Effector CD8-positive, alpha-beta T cell (primary cell): ENCODE measurements around the gene CAMK2N1.
"Not testable (repeated sequence)": the region's sequence is repeated elsewhere in the genome, so short reads cannot be mapped to it uniquely, and the experiment has no call there.

Experiments
- DNase-seq: peaks from one replicate; lab custom pipeline; 2025; lab: John Stamatoyannopoulos, UW
- total RNA-seq, 4 experiments: gene quantifications; one replicate each; lab custom pipeline; 2026; lab: John Stamatoyannopoulos, UW

The CAMK2N1 gene
- 1.9 to 11.8 (median 3.4) reads per million in 4 experiments for total RNA-seq

- peak; percentile 15 for DNase-seq
These were observed at the start of gene CAMK2N1 for GRCh38 chr1:20485527-20486456. Gene CAMK2N1 (minus strand): TSS chr1:20486210. CDS start chr1:20485379, 831 bp downstream.

- no peak for DNase-seq
These were observed 48.8 kb upstream of the CAMK2N1 start for GRCh38 chr1:20534659-20535417.

- no peak for DNase-seq
These were observed 47.6 kb upstream of the CAMK2N1 start for GRCh38 chr1:20533635-20534034.

GRCh38 chr1:20530901-20531300 lies 44.9 kb upstream of the CAMK2N1 start:
- DNase-seq = no peak

GRCh38 chr1:20530306-20530705 lies 44.3 kb upstream of the CAMK2N1 start:
- DNase-seq = no peak

- DNase-seq = no peak
These were observed 42.2 kb upstream of the CAMK2N1 start for GRCh38 chr1:20528221-20528620.

GRCh38 chr1:20526267-20526666 lies 40.3 kb upstream of the CAMK2N1 start:
- DNase-seq = no peak

- peak; percentile 57 for DNase-seq
These were observed 36.2 kb upstream of the CAMK2N1 start for GRCh38 chr1:20521960-20522861.

- DNase-seq = not testable (repeated sequence)
These were observed 33.7 kb upstream of the CAMK2N1 start for GRCh38 chr1:20519609-20520262.

- DNase-seq = no peak
These were observed 25.8 kb upstream of the CAMK2N1 start for GRCh38 chr1:20511518-20512428.

- DNase-seq = no peak
These were observed 22.4 kb upstream of the CAMK2N1 start for GRCh38 chr1:20508411-20508771.

GRCh38 chr1:20507564-20508410 lies 21.8 kb upstream of the CAMK2N1 start, which contains the start of gene MUL1:
Gene MUL1 (minus strand): TSS chr1:20508151. CDS start chr1:20508024, 127 bp downstream.
- peak; percentile 84 for DNase-seq

- DNase-seq = no peak
These were observed 21.2 kb upstream of the CAMK2N1 start for GRCh38 chr1:20507248-20507563.

- no peak for DNase-seq
These were observed 19.5 kb upstream of the CAMK2N1 start for GRCh38 chr1:20505488-20505887.

- DNase-seq = no peak
These were observed 14.7 kb upstream of the CAMK2N1 start for GRCh38 chr1:20500716-20501115.

- no peak for DNase-seq
These were observed 13.7 kb upstream of the CAMK2N1 start for GRCh38 chr1:20499718-20500117.

- DNase-seq = no peak
These were observed 13.1 kb upstream of the CAMK2N1 start for GRCh38 chr1:20499105-20499504.

GRCh38 chr1:20498116-20498515 lies 12.1 kb upstream of the CAMK2N1 start:
- no peak for DNase-seq

GRCh38 chr1:20497506-20497905 lies 11.5 kb upstream of the CAMK2N1 start:
- DNase-seq = no peak
